IPS-11a (cell line): ENCODE results near the gene HACE1.
"Not testable (repeated sequence)": the region's sequence is repeated elsewhere in the genome, so short reads cannot be mapped to it uniquely, and the experiment has no call there.

Source experiments
- H3K4me3 ChIP-seq: one replicate; pipeline ENCODE4 v1.5.1; 2013; ENCODE audit warnings: low read depth, low read length, control low read depth

Gene HACE1

GRCh38 chr6:104739124-104739523 is 120.6 kb downstream of the HACE1 start:
- not testable (repeated sequence) for H3K4me3 ChIP-seq

GRCh38 chr6:104737567-104737966 is 122.2 kb downstream of the HACE1 start:
- H3K4me3 ChIP-seq = not testable (repeated sequence)

- no peak overlapping the region for H3K4me3 ChIP-seq
These were observed 123.2 kb downstream of the HACE1 start for GRCh38 chr6:104736545-104736944.

GRCh38 chr6:104730450-104730849 is 129.3 kb downstream of the HACE1 start:
- no peak overlapping the region for H3K4me3 ChIP-seq

- no peak overlapping the region for H3K4me3 ChIP-seq
These were observed 130.3 kb downstream of the HACE1 start for GRCh38 chr6:104729433-104729832.

GRCh38 chr6:104728448-104728847 is 131.3 kb downstream of the HACE1 start:
- no peak overlapping the region for H3K4me3 ChIP-seq

GRCh38 chr6:104718672-104719071 is 141.0 kb downstream of the HACE1 start:
- no peak overlapping the region for H3K4me3 ChIP-seq

- H3K4me3 ChIP-seq = no peak overlapping the region
These were observed 142.9 kb downstream of the HACE1 start for GRCh38 chr6:104716858-104717257.

- H3K4me3 ChIP-seq = no peak overlapping the region
These were observed 144.9 kb downstream of the HACE1 start for GRCh38 chr6:104714796-104715195.

- H3K4me3 ChIP-seq = no peak overlapping the region
These were observed 145.7 kb downstream of the HACE1 start for GRCh38 chr6:104713982-104714381.

- no peak overlapping the region for H3K4me3 ChIP-seq
These were observed 148.3 kb downstream of the HACE1 start for GRCh38 chr6:104711371-104711770.

- H3K4me3 ChIP-seq = no peak overlapping the region
These were observed 149.0 kb downstream of the HACE1 start for GRCh38 chr6:104710543-104711335.

- no peak overlapping the region for H3K4me3 ChIP-seq
These were observed 153.7 kb downstream of the HACE1 start for GRCh38 chr6:104705916-104706442.

- no peak overlapping the region for H3K4me3 ChIP-seq
These were observed 154.5 kb downstream of the HACE1 start for GRCh38 chr6:104705095-104705707.

- H3K4me3 ChIP-seq = no peak overlapping the region
These were observed 155.5 kb downstream of the HACE1 start for GRCh38 chr6:104704191-104704590.

- H3K4me3 ChIP-seq = no peak overlapping the region
These were observed 157.4 kb downstream of the HACE1 start for GRCh38 chr6:104702126-104702841.

GRCh38 chr6:104700371-104701185 is 159.1 kb downstream of the HACE1 start:
- no peak overlapping the region for H3K4me3 ChIP-seq

GRCh38 chr6:104699593-104700329 is 160.0 kb downstream of the HACE1 start:
- H3K4me3 ChIP-seq = no peak overlapping the region

- no peak overlapping the region for H3K4me3 ChIP-seq
These were observed 160.7 kb downstream of the HACE1 start for GRCh38 chr6:104698979-104699378.

- no peak overlapping the region for H3K4me3 ChIP-seq
These were observed 167.7 kb downstream of the HACE1 start for GRCh38 chr6:104692008-104692407.
